GM18508 (cell line): ENCODE measurements around the gene PDE4DIP.
"Not testable (repeated sequence)": the region's sequence is repeated elsewhere in the genome, so short reads cannot be mapped to it uniquely, and the experiment has no call there.

Experiments
- ATAC-seq: cut with Tn5 transposase; IDR thresholded peaks from one replicate; pipeline ENCODE4 v1.9.1; 2021; ENCODE audit warnings: moderate number of reproducible peaks; ENCODE audit not compliant: insufficient read depth, unreplicated experiment

Gene PDE4DIP

GRCh38 chr1:148966084-148966483 lies 121.9 kb downstream of the PDE4DIP start:
- not testable (repeated sequence) for ATAC-seq

- not testable (repeated sequence) for ATAC-seq
Observed at GRCh38 chr1:148967580-148967979, 123.4 kb downstream of the PDE4DIP start.

GRCh38 chr1:148968682-148969081 lies 124.5 kb downstream of the PDE4DIP start:
- ATAC-seq = not testable (repeated sequence)

GRCh38 chr1:148969126-148969525 lies 124.9 kb downstream of the PDE4DIP start:
- not testable (repeated sequence) for ATAC-seq

GRCh38 chr1:148975453-148975852 lies 131.2 kb downstream of the PDE4DIP start:
- peak; percentile 34 for ATAC-seq

GRCh38 chr1:148975866-148976537 lies 131.8 kb downstream of the PDE4DIP start:
- peak; percentile 46 for ATAC-seq

GRCh38 chr1:148977785-148978184 lies 133.6 kb downstream of the PDE4DIP start:
- ATAC-seq = not testable (repeated sequence)

- ATAC-seq = not testable (repeated sequence)
Observed at GRCh38 chr1:148989378-148989777, 145.2 kb downstream of the PDE4DIP start.

- not testable (repeated sequence) for ATAC-seq
Observed at GRCh38 chr1:148990233-148990788, 146.1 kb downstream of the PDE4DIP start.

- not testable (repeated sequence) for ATAC-seq
Observed at GRCh38 chr1:148991818-148992217, 147.6 kb downstream of the PDE4DIP start.

- not testable (repeated sequence) for ATAC-seq
Observed at GRCh38 chr1:148992364-148992763, 148.1 kb downstream of the PDE4DIP start.

GRCh38 chr1:148996449-148997224 lies 152.4 kb downstream of the PDE4DIP start:
- ATAC-seq = not testable (repeated sequence)

GRCh38 chr1:148997405-148997804 lies 153.2 kb downstream of the PDE4DIP start:
- ATAC-seq = not testable (repeated sequence)

GRCh38 chr1:149002664-149003063 lies 158.4 kb downstream of the PDE4DIP start:
- ATAC-seq = not testable (repeated sequence)

GRCh38 chr1:149008326-149008725 lies 164.1 kb downstream of the PDE4DIP start:
- not testable (repeated sequence) for ATAC-seq

GRCh38 chr1:149008769-149009168 lies 164.5 kb downstream of the PDE4DIP start:
- ATAC-seq = not testable (repeated sequence)

GRCh38 chr1:149009761-149010160 lies 165.5 kb downstream of the PDE4DIP start:
- not testable (repeated sequence) for ATAC-seq

- ATAC-seq = not testable (repeated sequence)
Observed at GRCh38 chr1:149012599-149012998, 168.4 kb downstream of the PDE4DIP start.

GRCh38 chr1:149013513-149013912 lies 169.3 kb downstream of the PDE4DIP start:
- not testable (repeated sequence) for ATAC-seq

GRCh38 chr1:149015522-149015921 lies 171.3 kb downstream of the PDE4DIP start:
- not testable (repeated sequence) for ATAC-seq

GRCh38 chr1:149016626-149017025 lies 172.4 kb downstream of the PDE4DIP start:
- not testable (repeated sequence) for ATAC-seq
